Measurements from ENCODE around the gene PDXP.
"Not testable (repeated sequence)": the region's sequence is repeated elsewhere in the genome, so short reads cannot be mapped to it uniquely, and the experiment has no call there.

PDXP gene

GRCh38 chr22:37675930-37676735 is 17.6 kb downstream of the PDXP start:
- DNase-seq = no peak

DNA sequence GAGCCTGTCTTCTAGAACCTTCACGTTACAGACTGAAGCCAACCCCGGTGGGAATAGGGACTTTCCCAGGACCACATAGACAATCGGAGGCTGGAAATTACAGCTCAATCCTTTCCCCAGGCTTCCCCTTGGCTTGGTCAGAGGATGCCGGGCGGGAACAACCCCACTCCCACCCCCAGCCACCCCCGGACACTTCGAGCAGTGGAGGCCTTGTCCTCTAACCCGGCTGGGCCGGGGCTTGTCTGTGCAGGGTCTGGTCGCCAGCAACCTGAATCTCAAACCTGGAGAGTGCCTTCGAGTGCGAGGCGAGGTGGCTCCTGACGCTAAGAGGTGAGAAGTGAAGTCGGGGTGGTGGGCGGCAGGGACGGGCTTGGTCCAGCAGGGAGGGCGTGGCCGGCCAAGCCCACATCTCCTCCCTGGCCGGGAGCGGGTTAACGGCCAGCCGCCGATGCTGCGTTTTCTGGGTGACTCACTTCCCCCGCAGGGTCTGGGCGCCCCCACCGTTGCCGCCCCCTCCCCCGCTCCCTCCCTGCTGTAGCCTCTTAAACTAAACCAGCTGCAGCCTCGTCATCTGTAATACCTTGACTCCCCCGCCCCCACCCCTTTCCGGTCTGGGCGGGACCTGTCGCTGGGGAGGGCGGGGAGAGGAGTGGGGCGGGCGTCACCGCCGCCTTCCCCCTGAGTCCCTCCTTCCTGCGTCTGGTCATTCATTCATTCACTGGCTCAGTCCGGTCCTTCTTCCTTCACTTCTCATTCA is 18.4 kb downstream of the PDXP start:
- peak; percentile 31 for DNase-seq

GRCh38 chr22:37677493-37677974 is 19.0 kb downstream of the PDXP start:
- DNase-seq = no peak

DNA sequence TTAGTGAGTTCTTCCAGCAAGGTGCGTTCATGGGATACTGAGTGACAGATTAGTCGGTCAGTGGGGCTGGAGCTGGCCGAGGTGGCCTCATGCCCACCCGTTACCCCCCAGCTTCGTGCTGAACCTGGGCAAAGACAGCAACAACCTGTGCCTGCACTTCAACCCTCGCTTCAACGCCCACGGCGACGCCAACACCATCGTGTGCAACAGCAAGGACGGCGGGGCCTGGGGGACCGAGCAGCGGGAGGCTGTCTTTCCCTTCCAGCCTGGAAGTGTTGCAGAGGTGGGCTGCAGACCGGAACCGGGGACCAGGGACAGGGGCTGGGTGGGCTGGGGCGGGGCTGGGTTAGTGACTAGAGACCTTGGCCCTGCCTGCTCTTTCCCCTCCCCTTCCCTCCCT is 19.8 kb downstream of the PDXP start:
- no peak for DNase-seq

- no peak for DNase-seq
Measured at GRCh38 chr22:37679670-37680069, 21.1 kb downstream of the PDXP start.

- DNase-seq = no peak
Measured at GRCh38 chr22:37680191-37680851, 21.8 kb downstream of the PDXP start.

- no peak for DNase-seq
Measured at GRCh38 chr22:37681001-37681424, 22.5 kb downstream of the PDXP start.

GRCh38 chr22:37681556-37682049 is 23.1 kb downstream of the PDXP start:
- DNase-seq = peak; percentile 50

GRCh38 chr22:37684803-37685615 is 26.5 kb downstream of the PDXP start:
- DNase-seq = no peak

DNA sequence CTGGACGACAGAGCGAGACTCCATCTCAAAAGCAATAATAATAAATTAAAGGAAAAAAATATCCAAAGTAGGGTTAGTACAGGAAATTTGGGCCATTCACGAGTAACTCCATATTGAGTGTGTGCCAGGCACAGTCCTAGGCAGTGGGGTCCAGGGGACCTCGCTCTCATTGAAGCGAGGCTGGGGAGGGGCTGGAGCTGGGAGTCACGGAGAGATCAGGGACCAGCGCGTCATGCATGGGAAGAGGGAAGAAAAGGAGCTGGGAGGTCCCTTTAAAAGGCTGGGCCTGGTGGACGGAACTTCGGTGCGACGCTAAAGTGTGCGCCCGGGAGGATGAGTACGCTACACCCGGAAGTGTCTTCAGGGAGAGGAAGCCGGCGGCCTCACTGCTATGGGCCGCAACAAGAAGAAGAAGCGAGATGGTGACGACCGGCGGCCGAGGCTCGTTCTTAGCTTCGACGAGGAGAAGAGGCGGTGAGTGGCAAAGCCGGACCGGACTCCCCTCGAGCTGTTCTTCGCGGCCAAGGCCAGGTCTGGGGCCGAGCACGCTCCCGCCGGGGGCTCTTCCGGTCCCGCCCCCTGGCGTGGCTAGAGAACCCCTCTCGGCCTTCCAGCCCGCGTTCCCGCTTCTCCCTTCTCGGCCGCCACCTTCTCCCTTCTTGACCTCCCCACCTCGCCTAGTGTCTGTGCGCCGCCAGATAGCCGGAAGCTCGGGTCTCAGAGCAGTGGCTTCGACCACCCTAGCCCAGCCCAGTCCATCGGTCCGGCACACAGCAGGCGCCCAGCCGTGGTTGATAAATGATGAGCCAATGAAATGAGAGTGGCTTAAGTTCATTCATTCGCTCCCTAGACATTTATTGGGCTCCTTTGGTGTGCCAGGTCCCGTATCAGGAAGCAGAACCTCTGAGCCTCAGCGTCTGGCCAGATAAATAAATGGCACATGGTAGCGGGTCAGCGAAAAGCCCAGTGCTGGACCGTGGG is 27.8 kb downstream of the PDXP start, which contains the start of gene NOL12:
NOL12 (plus strand) TSS at position 342 of the 981 bp plus-strand sequence; CDS start at position 392, 50 bp downstream.
- peak; percentile 89 for DNase-seq

- no peak for DNase-seq
Measured at GRCh38 chr22:37690407-37690806, 31.9 kb downstream of the PDXP start.

GRCh38 chr22:37690901-37691504 is 32.5 kb downstream of the PDXP start:
- DNase-seq = no peak

GRCh38 chr22:37692627-37693285 is 34.2 kb downstream of the PDXP start:
- no peak for DNase-seq

DNA sequence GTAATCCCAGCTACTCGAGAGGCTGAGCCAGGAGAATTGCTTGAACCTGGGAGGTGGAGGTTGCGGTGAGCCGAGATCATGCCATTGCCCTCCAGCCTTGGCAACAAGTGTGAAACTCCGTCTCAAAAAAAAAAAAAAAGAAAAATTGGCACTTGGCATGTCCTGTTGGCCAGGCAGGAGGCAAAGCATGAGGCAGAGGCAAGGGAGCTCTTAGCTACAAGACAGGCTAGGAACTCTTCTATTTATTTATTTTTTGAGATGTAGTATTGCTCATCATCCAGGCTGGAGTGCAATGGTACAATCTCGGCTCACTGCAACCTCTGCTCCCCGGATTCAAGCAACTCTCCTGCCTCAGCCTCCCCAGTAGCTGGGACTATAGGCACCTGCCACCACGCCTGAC is 35.6 kb downstream of the PDXP start:
- not testable (repeated sequence) for DNase-seq

- not testable (repeated sequence) for DNase-seq
Measured at GRCh38 chr22:37696260-37696656, 37.7 kb downstream of the PDXP start.

- DNase-seq = peak; percentile 99
Measured at GRCh38 chr22:37696657-37697537, 38.4 kb downstream of the PDXP start, which contains the start of gene TRIOBP. Gene TRIOBP (plus strand): TSS chr22:37697048. CDS start chr22:37701366, 4,318 bp downstream.

DNA sequence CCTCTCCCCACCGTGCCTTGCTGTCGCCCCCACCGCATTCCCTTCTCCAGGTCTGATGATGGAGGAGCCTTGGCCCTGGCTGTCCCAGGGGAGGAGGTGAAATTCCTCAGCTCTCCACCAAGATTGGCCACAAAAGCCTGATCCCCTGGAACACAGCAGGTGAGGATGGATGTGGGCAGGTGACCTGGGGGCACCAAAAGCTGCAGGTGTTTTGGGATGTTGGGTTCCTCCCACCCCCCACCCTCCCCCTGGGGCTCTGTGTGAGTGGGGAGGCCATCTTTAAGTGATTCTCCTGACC is 39.0 kb downstream of the PDXP start:
- no peak for DNase-seq

- DNase-seq = no peak
Measured at GRCh38 chr22:37701141-37701786, 42.7 kb downstream of the PDXP start.
